HG03039 (cell line): Measurements from ENCODE around the gene ZNF462.

ENCODE experiments used
- ATAC-seq: cut with Tn5 transposase; IDR thresholded peaks from one replicate; pipeline ENCODE4 v1.9.1; 2021; ENCODE audit warnings: mild to moderate bottlenecking, moderate library complexity; ENCODE audit not compliant: unreplicated experiment

Gene ZNF462

DNA sequence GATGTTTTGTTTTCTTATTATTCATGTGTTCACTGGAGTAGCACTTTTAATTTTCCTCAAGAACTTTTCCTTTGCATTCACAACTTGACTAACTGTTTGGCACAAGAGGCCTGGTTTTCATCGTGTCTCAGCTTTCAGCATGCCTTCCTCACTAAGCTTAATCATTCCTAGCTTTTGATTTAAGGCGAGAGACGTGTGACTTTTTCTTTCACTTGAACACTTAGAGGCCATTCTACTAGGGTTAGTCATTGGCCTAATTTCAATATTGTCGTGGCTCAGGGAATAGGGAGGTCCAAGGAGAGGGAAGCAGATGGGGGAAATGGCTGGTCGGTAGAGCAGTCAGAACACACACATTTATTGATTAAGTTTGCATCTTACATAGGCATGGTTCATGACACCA lies 94.0 kb downstream of the ZNF462 start:
- no peak for ATAC-seq

DNA sequence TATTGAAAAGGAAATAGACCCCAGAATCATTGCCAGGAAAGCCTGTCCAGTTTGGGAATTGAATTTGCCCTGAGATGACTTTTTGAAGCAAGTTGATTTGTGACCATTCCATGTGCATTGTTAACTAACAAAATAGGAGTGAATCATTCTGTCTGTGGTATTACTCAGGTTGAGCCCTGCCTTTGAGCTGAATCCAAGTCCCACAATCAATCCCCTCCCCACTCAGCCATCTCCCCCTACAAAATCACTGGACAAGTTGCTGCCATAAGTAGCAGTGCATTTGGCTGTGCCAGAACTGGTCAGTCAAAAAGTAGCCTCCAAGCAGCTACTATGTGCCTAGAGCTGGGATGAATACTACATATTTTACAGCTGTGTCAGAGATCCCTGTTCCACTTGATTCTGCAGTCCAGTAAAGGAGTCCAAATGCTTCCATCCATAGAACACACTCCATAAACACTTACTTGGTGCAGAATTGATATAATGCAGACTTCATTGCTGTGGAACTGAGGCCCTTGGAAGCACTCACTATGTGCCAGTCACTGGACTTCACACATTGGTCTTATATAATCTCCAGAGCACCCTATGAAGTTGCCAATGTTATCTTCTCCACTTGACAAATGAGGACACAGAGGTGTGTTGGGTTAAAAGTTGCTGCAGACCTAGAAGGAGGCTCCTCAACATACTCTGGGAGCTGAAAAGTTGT lies 96.1 kb downstream of the ZNF462 start:
- ATAC-seq, result no peak

DNA sequence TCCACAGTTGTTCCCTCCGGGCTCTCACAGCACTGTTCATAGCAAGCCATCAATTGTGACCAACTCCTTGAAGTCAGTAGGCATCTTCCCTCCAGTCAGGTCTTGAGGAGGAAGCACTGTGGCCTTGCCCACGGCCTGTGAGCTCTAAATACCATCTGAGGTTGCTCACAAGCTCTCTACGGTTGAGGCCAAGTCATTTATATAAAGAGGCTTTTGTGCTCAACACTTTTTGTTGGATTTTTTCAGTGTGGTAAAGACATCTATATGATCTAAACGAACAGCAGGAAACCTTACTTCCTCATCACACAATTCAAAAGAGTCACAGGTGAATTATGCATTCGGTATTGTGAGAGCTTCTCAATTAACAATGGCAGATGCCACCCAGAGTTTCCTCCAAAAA lies 97.3 kb downstream of the ZNF462 start:
- no peak for ATAC-seq

DNA sequence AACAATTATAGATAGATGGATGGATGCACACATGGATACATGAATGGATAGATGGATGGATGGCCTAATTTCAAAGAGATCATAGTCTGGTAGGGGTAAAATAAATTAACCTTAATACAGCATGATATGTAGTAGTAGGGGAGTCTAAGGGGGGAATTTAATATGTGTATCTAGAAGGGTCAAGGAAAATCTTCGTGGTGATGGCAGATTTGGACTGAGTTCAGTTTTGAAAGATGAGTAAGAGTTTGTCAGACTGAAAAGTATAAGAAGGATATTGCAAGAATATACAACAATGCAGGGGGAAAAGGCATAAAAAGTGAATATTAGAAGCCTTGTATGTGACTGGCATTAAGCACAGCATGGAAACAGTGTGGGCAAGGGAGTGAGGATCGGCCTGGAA lies 98.7 kb downstream of the ZNF462 start:
- ATAC-seq, result no peak

DNA sequence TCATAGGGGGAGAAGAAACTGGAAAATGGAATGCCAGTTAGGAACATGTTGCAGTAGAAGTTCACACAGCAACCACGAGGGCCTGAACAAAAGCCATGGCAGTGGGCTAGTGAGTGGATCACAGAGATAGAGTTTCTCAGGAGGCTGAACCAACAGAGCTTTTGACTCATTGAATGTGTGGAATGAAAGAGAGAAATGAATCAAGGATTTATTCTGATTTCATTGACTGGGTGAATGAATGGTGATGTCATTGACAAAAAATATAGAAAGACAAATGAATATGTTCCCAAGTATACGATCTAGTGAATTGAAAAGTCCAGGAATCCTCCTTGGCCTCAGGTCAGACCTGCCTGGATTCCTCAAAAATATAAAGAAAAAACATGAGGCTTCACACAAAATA lies 99.2 kb downstream of the ZNF462 start:
- no peak for ATAC-seq

DNA sequence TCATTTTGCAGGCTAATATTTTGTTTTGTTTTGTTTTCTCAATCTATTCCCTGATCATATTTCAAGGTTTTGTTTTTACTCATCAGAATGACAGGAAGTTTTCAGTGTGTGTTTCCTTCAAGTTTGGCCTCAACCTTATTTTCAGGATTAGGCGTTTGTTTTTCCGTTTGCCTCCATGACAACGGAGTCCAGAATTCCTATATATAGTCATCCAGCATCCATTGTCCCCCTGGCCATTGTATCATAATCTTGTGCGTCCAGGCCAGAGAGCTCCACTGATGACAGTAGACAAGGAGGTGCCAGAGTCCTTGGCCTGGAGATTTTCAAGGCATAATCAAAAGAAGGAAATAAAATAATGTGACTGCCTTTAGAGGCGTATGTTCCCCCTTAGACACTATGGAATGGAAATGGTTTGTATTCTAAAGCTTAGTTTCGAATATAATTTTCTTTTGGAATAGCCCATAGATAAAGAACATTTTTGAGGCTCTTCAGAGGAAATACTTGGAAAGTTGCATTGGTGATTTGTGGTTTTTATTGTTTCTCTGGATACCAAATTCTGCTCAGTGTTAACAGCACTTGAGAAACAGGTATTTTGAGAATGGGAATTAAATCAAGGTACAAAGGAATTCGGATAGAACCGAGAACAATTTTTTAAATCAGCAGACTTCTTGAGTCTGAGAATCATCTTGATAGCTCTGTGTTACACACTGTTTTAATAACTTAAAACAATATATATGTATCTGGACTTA lies 99.8 kb downstream of the ZNF462 start:
- ATAC-seq, result no peak

DNA sequence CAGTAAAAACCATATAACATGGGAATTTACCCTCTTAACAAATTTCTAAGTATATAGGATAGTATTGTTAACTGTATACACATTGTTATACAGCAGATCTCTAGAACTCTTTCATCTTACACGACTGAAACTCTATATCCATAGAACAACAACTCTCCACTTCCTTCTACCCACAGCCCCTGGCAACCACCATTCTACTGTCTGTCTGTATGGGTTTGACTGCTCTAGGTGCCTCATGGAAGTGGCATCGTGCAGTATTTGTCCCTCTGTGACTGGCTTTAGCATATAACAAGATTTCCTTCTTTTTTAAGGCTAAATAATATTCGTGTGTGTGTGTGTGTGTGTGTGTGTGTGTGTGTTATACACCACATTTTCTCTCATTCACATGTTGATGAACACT lies 100.7 kb downstream of the ZNF462 start:
- ATAC-seq, result no peak

DNA sequence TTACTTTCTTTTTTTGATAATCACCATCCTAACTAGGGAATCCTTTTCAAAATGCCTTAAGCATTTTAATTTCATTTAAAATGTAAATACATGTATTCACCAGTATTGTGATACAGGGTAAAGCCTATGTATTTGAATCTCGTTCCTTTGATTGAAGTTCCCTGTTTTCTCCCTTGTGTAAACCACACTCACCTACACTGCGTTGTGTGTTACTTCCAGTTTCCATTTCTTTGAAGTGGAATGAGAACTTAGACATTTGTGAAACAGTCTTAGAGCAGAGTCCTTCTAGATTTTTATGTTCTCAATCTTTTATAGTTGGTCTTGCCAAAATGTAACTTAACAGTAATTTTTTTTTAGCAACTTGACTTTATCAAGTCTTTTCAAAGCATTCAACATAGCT lies 101.4 kb downstream of the ZNF462 start:
- ATAC-seq, result no peak

DNA sequence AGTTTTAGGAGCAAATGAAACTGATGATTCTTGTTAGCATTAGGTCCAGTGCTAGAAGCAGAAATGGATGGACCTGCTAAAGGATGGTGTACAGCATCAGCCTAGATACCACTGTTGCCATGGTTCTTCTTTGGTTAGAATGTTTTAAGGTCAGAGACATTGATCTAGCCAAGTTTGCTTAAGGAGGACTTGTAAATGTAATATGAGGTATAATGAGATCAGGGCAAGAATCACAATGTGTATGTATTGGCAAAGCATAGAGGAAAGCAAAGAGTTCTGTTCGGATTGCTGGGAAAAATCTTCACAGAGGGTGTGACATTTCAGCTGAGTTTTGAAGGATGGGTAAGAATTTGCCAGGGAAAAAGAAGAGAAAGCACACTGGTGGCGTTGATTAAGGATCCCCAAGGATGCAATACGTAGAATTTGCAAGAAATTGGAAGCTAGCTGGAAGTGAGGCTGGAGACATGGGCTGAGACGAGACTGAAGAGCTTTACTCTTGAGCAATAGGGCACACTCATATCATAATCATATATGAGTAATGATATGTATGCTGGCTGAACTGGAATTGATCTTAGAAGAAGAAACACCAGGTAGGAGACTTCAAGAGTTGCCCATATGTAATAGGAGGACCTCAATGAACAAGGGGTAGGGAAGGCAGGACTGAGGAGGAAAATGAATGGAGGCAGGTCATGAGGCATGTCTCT lies 102.0 kb downstream of the ZNF462 start:
- no peak for ATAC-seq

DNA sequence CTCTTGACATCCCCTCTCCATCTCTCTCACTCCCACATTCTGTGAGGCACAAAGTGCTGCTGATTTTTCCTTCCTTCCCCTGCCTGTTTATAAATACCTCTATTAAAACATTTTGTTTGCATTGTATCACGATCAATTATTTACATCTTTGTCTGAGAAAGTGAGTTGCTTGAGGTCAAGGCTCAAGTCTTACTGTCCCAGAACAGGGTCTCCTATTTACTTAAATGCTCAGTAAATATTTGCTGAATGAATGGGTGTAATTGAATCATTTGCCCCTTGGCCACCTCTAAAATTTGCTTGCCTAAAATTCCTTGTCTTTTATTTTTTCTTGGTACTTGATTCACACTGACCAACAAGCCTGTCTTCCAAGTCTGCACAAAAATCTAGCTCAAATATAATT lies 103.5 kb downstream of the ZNF462 start:
- ATAC-seq, result no peak

DNA sequence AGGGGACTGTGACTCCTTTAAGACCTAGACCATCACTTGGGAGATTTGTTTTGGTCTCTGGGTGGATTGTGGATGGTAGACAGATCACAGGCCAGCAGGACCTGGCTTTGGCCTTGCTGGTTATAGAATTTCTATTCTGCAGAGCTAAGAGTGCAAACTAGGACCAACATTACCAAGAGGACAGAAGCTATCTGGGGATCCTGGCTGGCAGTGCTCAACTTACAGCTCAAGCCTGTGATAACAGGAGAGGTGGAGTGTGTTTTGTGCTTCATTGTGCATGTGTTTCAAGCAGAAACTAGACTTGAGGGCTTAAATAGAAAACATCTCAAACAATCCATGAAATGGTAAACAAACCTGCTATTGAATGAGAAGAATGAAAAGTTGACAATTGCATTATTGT lies 106.7 kb downstream of the ZNF462 start:
- no peak for ATAC-seq

DNA sequence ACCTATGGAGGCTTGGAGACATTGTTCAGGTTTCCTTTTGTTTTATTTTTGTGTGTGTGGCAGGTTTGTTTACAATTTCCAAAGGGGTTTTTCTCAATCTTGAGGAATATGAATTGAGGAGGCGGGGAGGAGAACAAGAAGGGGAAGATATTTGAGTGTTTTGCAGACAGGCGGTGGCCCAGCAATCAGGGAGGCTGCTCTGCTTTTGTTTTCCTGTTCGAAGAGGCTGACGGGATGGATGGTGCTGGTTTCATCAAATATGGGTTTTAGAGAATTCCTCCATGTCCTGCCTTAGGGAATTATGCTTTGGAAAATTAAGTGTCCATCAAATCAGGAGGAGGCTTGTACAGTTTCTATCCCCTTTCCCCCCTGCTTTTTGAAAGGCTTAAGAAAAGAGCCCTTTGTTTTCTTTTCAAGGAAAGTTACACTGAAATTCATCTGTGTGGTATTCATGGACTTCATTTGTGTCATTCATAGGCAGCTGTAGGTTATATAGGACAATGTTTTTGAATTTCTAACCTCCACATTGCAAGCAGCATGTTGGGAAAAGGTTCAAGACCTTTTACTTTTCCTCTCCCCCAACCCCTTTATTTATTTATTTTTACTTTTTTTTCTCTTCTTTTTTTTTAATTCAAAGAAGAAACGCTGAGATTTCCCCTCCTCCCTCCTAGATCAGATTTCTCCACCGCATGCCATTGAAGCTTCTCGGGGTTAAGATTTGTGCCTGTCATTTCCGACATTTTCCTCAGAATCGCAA lies 107.4 kb downstream of the ZNF462 start:
- ATAC-seq, result no peak

DNA sequence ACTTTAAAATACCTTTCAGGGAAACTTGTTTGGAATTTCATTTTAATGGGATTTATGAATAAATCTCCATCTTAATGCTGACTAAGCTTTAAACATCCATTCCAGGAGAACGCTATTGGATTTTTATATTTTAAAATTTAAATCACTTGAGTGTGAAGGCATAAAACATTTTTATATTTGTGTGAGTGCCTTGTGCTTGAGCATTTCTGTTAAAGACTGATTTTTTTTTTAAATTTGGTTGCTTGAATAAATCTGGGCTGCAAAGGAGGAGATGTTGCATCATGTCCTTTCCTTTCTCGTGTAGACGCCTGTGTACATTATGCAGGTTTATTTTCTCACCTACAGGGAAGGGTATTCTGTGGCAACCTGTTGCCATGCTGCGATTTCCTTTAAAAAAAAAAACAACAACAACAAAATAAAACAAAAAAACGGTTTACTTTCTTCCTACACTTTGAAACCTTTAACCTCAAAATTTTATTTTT lies 108.1 kb downstream of the ZNF462 start:
- no peak for ATAC-seq

DNA sequence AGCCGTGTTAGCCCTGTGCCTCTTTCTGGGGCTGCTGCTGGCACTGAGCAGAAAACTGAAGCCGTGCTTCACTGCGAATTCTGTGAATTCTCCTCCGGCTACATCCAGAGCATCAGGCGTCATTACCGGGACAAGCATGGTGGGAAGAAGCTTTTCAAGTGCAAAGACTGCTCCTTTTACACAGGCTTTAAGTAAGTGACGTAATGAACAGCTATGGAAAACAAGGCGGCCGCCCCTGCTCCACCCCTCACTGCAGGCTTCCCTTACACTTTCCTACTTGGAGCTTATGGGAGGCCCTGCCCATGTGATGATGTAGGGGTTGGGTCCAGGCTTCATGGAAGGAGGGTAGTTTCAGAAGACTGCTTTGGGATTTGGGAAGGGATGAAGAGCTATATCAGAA lies 109.1 kb downstream of the ZNF462 start:
- ATAC-seq, result no peak

DNA sequence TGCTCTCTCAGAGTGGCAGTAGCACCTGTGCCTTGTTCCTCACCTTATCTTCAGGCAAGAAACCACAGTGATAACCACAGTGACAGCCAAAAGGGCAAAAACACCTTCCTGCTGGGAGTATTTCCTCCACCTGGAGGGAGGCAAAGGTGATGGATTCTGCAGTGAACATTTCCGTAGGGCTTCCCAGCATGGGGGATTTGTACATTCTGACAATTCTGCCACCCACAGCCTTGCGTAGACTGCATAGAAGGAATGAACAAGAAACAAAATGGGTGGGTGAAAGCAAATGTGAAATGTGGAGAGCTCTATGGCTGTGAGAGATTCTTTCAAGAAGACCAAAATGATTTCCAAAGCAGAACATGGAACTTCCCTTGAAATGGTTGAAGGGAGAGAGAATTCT lies 111.4 kb downstream of the ZNF462 start:
- no peak for ATAC-seq

DNA sequence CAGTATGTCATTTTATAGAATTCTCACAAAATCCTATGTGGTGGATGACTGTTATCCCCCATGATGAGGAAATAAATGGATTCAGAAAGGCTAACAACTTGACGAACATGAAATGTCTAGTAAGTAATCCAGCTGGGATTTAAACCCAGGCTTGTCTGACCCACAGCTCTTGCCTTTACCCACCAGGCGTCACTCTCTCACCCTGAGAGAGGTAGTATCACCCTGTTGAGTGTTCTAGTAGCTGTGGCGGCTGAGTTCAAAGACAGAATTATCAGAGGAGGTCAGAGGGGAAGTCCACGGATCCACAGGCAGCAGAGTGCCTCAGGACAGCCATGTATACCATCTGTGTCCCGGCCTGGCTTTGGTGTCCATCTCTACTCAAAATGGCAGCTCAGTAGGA lies 113.8 kb downstream of the ZNF462 start:
- ATAC-seq, result no peak

DNA sequence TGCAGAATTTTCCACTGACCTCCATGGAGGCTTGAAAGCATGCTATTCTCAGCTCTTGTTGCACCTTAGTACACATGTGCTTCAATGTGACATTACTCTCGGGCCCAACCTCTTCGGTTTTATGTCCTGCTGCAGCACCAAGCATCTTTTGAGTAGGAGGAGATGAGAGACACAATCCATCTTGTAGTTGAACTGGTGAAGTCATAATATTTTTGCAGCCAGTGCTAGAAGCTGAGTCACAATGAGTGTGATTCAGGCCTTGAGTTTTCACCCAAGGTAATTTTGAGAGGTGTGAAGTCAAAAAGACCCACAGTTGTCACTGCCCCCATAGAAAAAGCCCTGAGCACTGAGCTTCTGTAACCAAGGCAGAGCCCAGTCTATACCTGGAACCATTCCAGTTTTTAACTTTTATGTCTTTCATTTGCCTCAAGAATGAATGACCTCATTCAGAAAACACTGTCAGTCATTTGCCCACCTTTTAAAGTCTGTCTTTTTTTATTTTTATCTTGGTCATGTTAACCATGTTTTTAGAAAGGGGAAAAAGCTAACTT lies 117.7 kb downstream of the ZNF462 start:
- no peak for ATAC-seq

DNA sequence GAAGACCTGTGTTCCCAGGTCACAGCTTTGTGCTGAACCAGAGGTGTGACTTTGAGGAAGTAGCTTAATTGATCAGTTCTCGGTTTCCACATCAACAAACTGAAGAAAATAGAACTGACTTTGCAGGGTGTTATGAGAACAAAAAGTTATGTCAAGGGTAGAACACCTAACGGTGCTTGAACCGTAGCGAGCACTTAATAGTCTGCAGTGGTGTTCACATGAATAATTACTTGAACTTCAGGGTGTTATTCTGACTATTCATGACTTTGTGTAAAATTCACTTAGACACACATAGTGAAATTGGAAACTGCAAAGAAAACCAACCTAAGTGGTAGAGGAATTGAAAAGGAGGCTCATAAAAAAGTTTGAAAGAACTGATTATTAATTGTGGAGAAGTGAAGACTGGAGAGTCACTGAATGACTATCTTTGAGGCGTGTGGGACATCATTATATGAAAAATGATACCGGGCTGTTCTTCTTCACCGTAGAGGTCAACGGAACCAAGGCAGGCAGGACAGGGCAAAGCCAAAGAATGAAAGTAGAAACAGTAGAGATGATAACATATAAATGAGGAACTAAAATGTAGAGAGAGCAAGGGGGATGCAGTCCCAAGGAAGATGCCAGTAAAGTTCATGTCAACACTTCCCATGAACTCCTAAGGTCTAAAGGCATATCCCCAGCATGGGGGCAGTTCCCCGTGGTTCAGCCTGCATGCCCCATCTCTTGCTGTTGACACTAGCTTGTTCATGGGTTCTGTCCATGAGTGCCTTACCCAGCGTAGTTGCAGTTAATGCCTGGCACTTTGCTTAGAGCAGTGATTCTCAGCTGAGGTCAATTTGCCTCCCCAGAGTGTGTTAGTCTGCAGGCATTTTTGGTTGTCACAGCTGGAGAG lies 118.7 kb downstream of the ZNF462 start:
- ATAC-seq, result peak; percentile 52

DNA sequence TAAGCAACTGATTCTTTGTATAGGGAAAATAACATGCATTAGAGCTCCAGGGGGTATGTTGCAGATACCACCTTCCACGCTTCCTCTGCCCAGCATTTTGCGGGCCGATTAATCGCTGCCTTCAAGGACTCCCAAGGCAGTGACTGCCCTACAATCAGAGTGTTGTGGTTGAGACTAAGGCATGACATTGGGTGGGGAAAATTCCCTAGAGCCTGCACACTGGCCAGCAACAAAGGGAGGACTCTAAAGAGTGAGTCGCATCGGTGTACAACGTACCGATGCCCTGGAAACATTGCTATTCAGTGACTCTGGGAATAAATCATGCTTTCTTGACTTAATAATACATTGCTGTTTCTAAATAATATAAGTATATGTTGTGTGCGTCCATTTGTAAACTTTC lies 119.7 kb downstream of the ZNF462 start:
- ATAC-seq, result no peak

DNA sequence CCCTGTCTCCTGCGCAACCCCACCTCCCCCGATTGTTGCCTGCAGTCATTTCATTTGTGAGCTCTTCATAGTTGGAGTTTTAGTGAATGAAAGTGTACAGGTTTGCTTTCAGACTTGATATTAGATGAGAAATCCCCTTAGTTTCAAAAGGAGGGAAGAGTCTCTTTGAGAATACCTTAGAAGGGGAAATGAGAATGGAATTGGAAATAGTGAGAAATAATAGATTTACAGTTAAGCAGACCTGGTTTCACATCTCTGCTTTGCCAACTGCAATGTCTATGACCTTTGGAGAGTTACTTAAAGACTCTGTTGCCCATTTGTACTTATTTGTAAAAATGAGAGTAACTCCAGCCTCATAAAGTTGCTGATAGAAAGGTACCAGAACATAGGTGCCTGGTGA lies 120.4 kb downstream of the ZNF462 start:
- no peak for ATAC-seq
